Measurements from ENCODE around the gene FNBP1L.

The FNBP1L gene

DNA sequence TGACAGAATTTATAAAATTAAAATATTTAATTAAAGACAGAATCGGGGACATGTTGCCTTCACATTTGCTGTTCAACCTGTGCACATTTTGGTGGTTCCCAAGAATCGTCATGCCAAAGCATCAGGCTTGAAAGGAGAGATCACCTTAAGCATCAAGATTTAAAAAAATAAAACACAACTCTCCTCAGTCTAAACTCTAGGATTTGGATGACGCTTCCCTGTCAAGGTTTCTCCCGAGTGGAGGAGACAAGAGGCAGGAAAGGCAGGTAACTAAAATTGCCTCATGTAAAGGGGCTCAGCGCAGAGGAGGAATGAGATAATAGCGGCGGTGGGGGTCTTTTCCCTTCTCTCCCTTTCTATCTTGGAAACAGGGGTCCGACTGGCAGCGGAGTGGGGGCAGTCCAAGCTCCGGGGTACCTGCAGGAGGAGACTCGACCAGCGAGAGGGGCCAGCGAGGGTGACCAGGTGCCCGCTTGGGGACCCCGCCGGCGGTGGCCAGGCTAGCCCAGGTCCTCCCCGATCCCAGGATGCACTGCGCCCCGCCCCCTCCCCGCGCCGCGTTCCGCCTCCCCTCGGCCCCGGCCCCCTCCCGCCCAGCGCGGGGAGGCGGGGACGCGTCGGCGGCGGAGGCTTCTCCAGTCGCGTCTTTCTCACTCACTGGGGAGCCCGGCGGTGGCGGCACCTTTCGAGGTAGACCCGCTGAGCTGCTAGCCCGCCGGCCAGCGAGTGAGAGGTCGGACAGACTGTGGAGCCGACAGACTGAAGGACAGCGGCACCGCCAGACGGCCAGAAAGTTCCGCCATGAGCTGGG, at the start of gene FNBP1L:
Gene FNBP1L, plus strand, starts transcription at position 638 of the 811 bp plus-strand sequence. Its CDS starts 164 bp downstream, at position 802.
- peak; percentile 27 to 38 for DNase-seq (ENCODE audit: low read depth in 2 of 2)

DNA sequence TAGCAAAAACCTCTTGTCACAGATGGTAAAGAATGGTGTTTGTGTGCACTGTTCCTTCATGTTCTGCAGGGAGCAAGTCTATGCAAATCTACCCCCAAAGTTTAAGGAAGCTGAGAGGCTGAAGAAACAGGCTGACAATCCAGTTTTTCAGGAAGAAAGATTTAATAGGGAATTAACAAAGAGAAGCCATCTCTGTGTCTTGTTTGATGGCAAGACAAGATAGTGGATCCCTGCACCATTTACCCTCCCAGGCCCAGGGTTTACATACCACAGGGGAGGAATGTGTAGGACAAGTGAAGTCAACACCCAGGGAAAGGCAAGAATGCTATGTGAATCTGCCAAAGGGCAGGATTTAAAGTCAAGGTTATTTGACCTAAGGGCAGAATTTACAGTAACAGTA, 48.1 kb upstream of the FNBP1L start:
- DNase-seq (ENCODE audit: low read depth in 2 of 2): no peak

DNA sequence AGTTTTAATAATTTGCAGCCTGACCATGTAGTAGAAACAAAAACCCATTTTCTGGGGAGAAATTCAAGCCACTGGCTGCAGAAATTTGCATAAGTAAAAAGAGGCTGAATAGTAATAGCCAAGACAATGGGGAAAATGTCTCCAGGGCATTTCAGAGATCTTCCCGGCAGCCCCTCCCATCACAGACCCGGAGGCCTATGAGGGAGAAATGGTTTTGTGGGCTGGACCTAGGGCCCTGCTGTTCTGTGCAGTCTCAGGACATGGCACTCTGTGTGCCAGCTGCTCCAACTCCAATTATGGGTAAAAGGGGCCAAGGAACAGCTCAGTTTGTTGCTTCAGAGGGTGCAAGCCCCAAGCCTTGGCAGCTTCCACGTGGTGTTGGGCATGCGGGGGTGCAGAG, 39.7 kb upstream of the FNBP1L start:
- DNase-seq (ENCODE audit: low read depth in 2 of 2): no peak

DNA sequence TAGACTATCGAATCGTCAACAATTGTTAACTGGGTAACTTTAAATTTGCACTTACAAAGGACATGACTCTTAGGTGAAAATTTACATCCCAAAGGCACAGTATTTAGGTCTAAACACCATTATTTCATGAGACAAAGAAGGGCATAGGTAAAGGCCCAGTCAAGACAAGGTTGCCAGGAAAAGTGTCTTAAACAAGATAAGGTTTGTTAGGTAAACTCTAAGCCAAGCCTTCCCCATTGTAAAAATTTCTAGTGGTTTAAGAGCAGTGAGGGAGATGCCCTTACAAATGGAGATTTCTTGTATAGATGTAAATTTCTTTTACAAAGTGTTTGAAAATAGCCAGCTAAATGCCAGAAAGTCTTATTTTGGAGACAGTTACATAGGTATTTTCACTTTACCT, 36.9 kb upstream of the FNBP1L start:
- no peak for DNase-seq (ENCODE audit: low read depth in 2 of 2)

DNA sequence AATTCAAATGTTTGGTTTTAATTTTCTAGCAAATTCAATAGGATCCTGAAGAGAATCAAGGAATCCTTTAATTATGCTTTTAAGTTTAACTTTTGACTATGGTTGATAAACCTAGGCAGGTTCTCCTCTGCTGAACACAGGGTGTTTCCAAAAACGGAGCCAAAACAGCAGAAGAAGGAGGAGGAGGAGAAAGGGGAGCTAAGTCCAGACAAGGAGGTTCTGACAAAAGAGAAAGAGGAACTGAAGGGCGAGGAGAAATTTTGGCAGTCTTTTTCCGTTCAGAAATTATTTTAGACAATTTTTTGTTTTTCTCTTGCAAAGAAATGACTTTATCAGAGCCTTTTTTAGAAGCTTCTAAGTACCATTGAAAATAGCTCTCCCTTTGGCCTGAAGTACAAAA, 33.2 kb upstream of the FNBP1L start:
- no peak for DNase-seq (ENCODE audit: low read depth in 2 of 2)

DNA sequence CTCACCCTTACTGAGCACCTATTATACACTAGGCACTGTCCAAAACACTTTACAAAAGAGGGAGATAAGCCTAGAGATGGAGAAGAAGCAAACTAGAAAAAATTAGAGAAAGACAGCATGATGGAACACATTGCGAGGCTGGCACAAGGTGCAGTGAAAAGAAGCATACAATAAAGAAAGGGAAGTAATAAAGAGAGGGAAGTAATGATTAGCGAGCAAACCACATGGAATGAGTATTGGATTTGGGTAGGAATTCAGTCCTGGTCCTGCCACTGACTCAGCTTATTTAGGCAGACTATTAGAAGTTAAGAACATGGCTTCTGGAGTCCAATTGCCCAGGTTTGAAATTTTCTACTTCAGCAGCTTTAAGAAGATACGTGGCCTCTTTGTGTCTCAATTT, 32.6 kb upstream of the FNBP1L start:
- DNase-seq (ENCODE audit: low read depth in 2 of 2): no peak

DNA sequence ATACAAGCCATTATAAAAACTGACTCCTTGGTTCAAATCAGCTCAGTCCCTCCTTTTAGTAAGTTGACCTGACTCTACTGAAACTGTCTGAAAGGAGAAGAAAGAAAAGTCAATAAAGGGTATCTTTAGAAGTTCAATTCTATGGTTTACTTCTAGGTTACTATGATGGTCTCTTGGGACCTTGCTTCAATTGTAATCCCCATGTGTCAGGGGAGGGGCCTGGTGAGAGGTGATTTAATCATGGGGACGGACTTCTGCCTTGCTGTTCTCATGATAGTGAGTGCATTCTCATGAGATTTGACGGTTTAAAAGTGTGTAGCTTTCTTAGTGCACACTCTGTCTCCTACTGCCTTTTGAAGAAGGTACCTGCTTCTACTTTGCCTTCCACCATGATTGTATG, 31.7 kb upstream of the FNBP1L start:
- no peak for DNase-seq (ENCODE audit: low read depth in 2 of 2)

DNA sequence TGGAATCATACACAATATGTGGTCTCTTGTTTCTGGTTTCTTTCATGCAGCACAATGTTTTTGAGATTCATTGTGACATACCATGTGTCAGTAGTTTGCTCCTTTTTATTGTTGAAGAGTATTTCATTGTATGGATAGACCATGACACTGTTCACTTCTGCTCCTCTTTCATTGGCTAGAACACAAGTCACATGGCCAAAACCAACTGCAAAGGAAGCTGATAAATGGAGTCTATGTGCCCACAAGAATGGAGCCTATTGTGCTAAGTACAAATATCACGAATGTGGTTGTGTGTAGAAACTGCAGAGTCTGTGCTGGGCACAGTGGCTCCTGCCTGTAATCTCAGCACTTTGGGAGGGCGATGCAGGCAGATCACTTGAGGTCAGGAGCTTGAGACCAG, 28.6 kb upstream of the FNBP1L start:
- no peak for DNase-seq (ENCODE audit: low read depth in 2 of 2)

DNA sequence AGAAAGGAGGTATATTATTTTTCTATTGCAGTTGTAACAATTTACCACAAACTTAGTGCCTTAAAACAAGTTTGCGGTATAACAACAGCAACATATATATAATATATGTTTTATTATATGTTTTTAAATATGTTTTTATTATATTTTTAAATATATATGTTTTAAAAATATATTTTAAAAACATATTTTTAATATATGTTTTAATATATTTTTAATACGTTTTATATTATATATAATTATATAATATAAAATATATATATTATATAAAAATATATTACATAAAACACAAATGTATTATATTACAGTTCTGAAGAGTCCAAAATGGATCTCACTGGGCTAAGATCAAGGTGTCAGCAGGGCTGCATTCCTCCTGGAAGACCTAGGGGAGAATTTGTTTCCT, 27.5 kb upstream of the FNBP1L start:
- no peak for DNase-seq (ENCODE audit: low read depth in 2 of 2)

DNA sequence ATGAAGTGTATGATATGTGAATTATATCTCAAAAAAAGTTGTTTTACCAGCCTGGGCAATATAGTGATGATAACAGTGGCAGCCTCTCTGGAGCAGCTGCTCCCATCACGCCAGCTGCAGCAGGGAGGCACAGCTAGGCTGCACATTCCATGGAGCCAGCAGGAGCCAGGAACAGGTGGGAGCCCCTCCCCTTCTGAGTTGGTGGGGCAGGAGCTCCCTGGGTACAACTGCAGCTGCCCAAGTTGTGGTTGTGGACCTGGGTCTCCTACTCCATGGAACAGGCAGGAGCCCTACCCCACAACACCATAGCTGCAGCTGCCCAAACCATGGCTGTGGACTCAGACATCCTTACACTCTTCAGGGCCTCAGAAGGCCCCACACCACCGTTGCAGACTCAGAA, 21.7 kb upstream of the FNBP1L start:
- no peak for DNase-seq (ENCODE audit: low read depth in 2 of 2)

DNA sequence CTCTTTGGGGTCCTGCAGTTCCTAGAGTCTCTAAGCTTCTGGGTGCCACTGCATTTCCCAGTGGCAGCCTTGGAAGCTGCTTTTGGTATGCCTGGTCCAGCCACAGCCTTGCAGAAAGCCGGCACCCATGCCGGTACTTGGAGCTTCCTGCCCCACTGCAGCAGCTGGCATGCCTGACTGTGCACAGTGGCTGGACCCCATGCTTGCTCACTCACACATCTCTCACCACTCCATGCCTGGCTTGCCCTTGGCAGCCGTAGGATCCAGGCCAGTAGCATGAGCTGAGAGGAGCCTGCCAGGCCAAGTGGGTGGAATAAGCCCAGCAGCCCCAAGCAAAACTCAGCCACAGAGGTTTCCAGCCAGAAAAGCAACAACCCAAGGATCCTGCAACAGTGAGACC, 20.3 kb upstream of the FNBP1L start:
- no peak for DNase-seq (ENCODE audit: low read depth in 2 of 2)

DNA sequence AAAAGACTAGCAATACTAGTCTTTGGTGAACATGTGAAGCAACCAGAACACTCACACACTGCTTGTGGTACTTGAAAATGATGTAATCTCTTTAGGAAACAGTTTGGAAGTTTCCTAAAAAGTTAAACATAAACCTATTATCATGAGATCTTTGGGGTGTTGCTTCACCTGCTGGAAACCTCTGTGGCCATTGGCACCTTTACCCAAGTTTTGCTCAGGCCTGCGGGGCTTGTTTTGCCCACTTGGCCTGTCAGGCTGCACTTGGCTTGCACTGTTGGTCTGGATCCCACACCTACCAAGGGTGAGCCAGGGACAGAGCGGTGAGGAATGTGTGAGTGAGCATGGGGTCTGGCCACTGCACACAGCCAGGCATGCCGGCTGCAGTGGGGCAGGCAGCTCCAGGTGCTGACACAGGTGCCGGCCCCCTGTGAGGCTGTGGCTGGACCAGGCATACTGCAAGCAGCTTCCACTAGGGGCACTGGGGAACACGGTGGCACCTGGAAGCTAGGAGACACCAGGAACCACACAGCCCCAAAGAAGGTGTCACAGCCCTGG, 14.4 kb upstream of the FNBP1L start:
- DNase-seq (ENCODE audit: low read depth in 2 of 2): no peak

DNA sequence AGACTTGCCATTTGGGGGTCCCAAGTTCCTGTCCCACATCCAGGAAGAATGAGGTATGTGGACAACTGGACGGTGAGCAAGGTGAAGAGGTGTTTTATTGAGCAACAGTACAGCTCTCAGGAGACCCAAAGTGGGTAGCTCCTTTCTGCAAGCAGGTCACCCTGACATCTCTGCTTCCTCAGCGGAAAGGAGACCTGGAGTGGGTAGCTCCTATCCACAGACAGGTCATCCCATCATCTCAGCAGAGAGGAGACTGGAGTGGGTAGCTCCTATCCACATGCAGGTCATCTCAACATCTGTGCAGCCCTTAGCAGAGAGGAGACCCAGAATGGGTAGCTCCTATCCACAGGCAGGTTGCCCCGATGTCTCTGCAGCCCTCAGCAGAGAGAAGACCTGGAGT, 13.8 kb upstream of the FNBP1L start:
- no peak for DNase-seq (ENCODE audit: low read depth in 2 of 2)

DNA sequence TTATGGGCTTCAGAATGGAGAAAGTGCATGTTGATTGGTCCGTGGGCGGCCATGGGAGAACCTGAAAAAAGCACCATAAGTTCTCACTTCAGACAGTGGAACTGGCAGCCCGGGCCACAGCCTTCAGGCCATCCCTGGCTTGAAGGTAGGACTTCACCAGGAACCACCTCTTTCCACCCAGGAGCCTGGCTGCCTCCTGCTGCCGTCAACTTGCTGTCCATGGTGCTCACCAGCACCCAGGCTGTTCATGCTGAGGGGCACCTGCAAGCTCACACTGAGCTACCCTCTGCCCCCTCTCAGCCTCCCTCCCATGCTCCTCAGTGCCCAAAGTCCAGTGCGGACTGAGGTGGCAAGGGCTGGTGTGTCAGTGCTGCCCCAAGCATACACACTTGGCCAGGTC, 12.9 kb upstream of the FNBP1L start:
- no peak for DNase-seq (ENCODE audit: low read depth in 2 of 2)

DNA sequence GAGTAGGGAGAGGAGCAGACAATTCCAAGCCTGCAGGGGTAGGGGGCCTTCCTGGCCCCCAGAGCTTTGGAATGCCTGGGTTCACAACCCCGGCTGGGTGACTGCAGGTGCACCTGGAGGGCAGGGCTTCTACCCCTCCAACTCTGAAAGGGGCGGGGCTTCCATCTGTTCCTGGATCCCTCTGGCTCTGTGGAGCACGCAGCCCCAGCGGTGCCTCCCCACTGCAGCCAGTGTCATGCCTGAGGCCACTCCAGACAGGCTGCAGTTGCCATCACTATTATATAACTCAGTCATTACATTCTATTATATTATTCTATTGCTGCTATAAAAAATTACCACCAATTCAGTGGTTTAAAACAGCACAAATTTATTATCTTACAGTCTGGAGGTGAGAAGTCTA, 12.5 kb upstream of the FNBP1L start:
- no peak for DNase-seq (ENCODE audit: low read depth in 2 of 2)

DNA sequence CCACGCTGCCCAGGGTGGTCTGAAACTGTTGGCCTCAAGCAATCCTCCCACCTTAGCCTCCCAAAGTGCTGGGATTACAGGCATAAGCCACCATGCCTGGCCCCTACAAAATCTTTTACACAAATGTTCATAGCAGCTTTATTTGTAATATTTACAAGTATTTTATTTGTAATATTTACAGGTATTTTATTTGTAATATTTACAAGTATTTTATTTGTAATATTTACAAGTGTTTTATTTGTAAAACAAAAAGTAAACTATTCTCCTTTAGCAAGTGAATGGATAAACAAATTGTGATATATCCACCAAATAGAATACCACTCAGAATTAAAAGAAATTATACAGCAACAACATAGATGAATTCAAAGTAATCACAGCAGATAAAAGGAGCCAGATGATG, 11.4 kb upstream of the FNBP1L start:
- DNase-seq (ENCODE audit: low read depth in 2 of 2): no peak

DNA sequence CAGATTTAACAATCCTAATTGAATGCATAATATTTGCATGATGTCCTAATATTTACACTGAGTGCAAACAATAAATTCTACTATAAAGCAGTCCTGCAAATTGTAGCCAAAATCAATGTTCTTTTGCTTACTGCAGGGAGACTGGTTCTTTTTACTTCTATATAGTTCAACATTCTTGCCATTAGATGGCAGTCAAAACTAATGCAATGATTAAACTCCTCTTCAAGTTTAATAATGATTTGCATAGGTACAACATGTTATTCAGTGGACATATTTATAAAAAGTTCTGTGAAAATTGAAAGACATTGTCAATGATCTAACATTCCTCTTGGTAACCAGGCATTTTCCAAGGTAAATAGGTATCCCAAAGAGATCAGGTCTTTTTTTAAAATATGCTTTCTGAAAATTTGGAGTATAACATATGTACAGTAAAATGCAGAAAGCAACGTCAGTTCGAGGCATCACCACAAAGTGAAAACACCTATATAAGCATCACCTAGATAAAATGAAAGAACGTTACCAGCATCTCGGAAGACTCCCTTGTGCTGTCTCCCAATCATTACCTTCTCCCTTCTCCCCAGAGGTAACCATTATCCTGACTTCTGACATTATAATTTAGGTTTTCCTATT, 9.8 kb upstream of the FNBP1L start:
- DNase-seq (ENCODE audit: low read depth in 2 of 2): no peak

DNA sequence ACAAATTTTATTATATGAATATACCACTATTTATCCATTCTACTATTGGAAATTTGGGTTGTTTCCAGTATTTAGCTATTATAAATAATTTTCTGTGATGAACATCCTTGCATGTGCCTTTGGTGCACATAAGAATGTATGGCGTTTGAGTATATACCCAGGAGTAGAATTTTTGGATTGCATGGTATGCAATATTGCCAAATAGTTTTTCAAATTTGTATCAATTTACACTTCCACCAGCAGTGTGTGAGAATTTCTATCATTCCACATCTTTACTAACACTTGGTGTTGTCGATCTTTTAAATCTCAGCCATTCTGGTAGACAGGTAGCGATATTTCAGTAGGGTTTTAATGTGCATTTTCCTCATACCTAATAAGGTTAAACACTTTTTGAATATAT, 9.2 kb upstream of the FNBP1L start:
- DNase-seq (ENCODE audit: low read depth in 2 of 2): no peak

DNA sequence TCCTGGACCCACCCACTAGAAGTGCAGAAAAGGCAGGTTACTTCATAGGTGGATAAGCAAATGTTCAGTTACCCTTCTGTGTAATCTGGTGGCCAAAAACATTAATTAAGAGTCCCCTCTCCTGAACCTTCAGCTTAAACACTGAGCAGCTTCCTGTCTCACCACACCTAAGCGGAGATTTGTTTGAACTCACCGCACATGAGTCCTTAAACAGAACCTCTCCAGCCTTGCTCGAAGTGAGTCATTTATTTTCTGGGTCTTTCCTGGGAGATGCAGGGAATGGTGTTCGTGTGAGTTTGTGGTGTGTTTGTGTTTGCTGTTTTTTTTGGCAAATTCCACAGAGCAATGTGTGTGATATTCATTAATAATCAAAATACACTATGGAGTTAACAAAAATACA, 7.6 kb upstream of the FNBP1L start:
- no peak for DNase-seq (ENCODE audit: low read depth in 2 of 2)

DNA sequence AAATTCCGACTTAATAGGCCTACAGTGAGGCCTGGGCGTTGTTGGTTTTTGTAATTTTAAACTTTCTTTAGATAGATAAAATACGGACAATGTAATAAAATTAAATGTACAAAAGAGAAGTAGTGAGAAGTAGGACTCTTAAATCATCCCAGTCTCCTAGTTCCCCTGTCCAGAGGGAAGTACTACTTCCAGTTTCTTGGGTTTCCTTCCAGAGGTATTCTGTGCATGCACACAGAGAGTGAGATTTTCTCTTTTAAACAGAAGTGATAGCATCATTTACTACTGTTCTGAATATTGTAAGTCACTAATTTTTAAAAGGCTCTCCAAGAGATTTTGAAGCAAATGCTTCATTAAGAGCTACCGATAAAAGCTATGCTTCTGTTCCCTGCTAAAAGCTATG, 7.2 kb upstream of the FNBP1L start:
- DNase-seq (ENCODE audit: low read depth in 2 of 2): no peak

DNA sequence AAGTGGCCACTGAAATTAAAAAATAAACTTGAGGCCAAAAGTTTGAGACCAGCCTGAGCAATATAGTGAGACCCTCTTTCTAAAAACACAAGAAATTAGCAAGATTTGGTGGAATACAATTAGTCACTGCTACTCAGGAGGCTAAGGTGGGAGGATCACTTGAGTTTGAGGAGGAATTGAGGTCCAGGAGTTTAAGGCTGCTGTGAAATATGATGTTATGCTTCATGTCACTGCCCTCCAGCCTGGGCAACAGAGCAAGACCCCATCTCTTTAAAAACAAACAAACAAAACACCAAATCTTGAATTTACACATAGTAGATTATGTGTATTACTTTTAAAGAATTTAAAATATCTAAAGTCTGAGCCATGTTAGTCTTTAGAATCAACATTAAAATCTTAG, 6.3 kb upstream of the FNBP1L start:
- DNase-seq (ENCODE audit: low read depth in 2 of 2): no peak

DNA sequence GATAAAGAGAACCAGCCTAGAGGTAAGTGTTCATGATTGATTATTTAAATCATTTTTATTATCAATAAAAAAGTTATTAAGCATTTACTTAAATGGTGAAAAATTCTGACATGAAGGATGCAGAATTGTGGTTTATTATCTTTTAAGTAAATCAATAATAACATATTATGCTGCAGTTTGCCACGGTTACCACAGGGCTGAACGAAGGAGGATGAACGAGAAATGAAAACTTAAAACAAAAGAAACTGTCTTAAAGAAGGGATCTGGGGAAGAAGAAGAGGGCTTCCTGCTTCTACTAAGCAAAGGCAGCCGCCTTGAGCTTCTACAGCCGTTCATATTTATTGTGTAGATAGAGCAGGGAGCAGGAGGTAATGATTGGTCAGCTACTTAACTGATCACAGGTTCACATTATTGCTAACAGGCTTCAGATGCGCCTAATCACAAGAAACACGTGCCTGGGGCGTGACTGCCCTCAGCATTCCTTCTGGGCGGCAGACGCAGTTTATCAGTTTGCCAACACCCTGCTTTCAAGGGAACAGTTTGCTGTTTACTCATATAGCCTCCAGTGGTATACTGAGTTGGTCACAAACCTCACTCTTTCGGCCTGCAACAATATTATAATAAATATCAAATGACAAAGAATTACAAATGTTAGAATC, 5.8 kb upstream of the FNBP1L start:
- DNase-seq (ENCODE audit: low read depth in 2 of 2): no peak

DNA sequence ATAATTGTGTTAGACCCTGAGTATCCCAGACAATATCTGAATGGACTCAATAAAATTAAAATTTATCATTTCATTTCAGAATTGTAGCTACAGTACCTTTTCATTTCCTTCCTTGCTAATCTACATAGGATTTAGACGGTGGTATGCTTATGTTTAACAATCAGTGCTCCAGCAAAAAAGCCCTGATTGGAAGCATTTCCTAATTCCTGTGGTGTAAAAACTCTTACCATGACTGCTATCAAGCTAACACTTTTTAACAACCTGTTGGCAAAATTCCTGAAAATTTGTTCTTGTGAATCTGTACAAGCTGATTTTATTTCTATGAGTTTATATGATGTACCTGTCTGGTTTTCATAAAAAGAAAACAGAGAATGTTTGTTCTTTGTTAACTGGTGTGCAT, 5.2 kb upstream of the FNBP1L start:
- no peak for DNase-seq (ENCODE audit: low read depth in 2 of 2)

Data from stimulated activated CD8-positive, alpha-beta memory T cell treated with anti-CD3 and anti-CD28 coated beads, Interleukin-2, amount 100 ng/mL, for 48 hours (primary cell).